NCI-H524 treated with DMSO at 0.1 percent for 48 hours (cell line): ENCODE measurements around the gene AGAP9.
"Not testable (repeated sequence)": the region's sequence is repeated elsewhere in the genome, so short reads cannot be mapped to it uniquely, and the experiment has no call there.

Source experiments
- DNase-seq: peaks from one replicate; lab custom pipeline; 2025; lab: John Stamatoyannopoulos, UW

The AGAP9 gene

GRCh38 chr10:47523475-47523874, at the start of gene AGAP9:
TSS of gene AGAP9 (minus strand) at chr10:47523638. CDS start at chr10:47523526, 112 bp downstream.
- DNase-seq = not testable (repeated sequence)

GRCh38 chr10:47571138-47571912, 47.9 kb upstream of the AGAP9 start:
- DNase-seq = not testable (repeated sequence)

GRCh38 chr10:47566757-47567156, 43.3 kb upstream of the AGAP9 start:
- DNase-seq = not testable (repeated sequence)

GRCh38 chr10:47566108-47566699, 42.8 kb upstream of the AGAP9 start:
- DNase-seq = not testable (repeated sequence)

- DNase-seq = not testable (repeated sequence)
Measured at GRCh38 chr10:47565517-47565920, 42.1 kb upstream of the AGAP9 start.

GRCh38 chr10:47564953-47565352, 41.5 kb upstream of the AGAP9 start:
- DNase-seq = not testable (repeated sequence)

GRCh38 chr10:47564318-47564717, 40.9 kb upstream of the AGAP9 start:
- not testable (repeated sequence) for DNase-seq

GRCh38 chr10:47560452-47560851, 37.0 kb upstream of the AGAP9 start:
- DNase-seq = not testable (repeated sequence)

- DNase-seq = not testable (repeated sequence)
Measured at GRCh38 chr10:47559718-47560308, 36.4 kb upstream of the AGAP9 start.

GRCh38 chr10:47558109-47558508, 34.7 kb upstream of the AGAP9 start:
- not testable (repeated sequence) for DNase-seq

- not testable (repeated sequence) for DNase-seq
Measured at GRCh38 chr10:47557616-47558015, 34.2 kb upstream of the AGAP9 start.

GRCh38 chr10:47555334-47555733, 31.9 kb upstream of the AGAP9 start:
- DNase-seq = not testable (repeated sequence)

GRCh38 chr10:47554552-47554951, 31.1 kb upstream of the AGAP9 start:
- not testable (repeated sequence) for DNase-seq

GRCh38 chr10:47553860-47554247, 30.4 kb upstream of the AGAP9 start:
- DNase-seq = not testable (repeated sequence)

GRCh38 chr10:47553214-47553859, 29.9 kb upstream of the AGAP9 start:
- not testable (repeated sequence) for DNase-seq

GRCh38 chr10:47552719-47553118, 29.3 kb upstream of the AGAP9 start:
- DNase-seq = not testable (repeated sequence)

- DNase-seq = not testable (repeated sequence)
Measured at GRCh38 chr10:47547286-47547685, 23.8 kb upstream of the AGAP9 start.

GRCh38 chr10:47536430-47536829, 13.0 kb upstream of the AGAP9 start:
- DNase-seq = not testable (repeated sequence)

- DNase-seq = not testable (repeated sequence)
Measured at GRCh38 chr10:47502313-47502712, 21.1 kb downstream of the AGAP9 start.

GRCh38 chr10:47494226-47494625, 29.2 kb downstream of the AGAP9 start:
- DNase-seq = not testable (repeated sequence)

- DNase-seq = not testable (repeated sequence)
Measured at GRCh38 chr10:47491600-47491999, 31.8 kb downstream of the AGAP9 start, which contains the start of gene FAM25G. TSS of gene FAM25G (minus strand) at chr10:47491700. CDS start at chr10:47491674, 26 bp downstream.

GRCh38 chr10:47489630-47490029, 33.8 kb downstream of the AGAP9 start:
- DNase-seq = not testable (repeated sequence)
